Ovary (tissue), 9 donors: Measurements from ENCODE around the gene CKAP4. TPM values are rescaled to one million over a fixed set of nuclear protein-coding genes. Genes with fewer than 3 reads are reported as not detected.
A peak's percentile ranks its signal among the peaks of the same experiment; 100 is the strongest.

Experiments
- DNase-seq, 5 donors: peaks; one replicate each; pipeline ENCODE4 v3.0.0-alpha.2; 2019 to 2020
- H3K27ac ChIP-seq, 2 donors: fragments of 200-600 bp; one replicate each; pipeline versions ENCODE4 v1.5.1 to v1.8.0; 2019 to 2022
- H3K27me3 ChIP-seq: fragments of 200-600 bp; one replicate; pipeline ENCODE4 v1.8.0; 2022
- H3K36me3 ChIP-seq: fragments of 200-600 bp; sonication (generic); one replicate; pipeline ENCODE4 v1.5.1; 2019
- H3K4me1 ChIP-seq: one replicate; pipeline ENCODE4 v1.8.1; 2013; ENCODE audit warnings: mild to moderate bottlenecking, moderate library complexity; ENCODE audit not compliant: insufficient read depth
- H3K4me3 ChIP-seq: fragments of 200-600 bp; sonication (generic); one replicate; pipeline ENCODE4 v1.5.1; 2017
- H3K9me3 ChIP-seq, 2 donors: fragments of 200-600 bp in 1 of 2; sonication (generic) in 1 of 2; one replicate each; pipeline versions ENCODE4 v1.5.1 to v1.8.1; 2013 to 2019; ENCODE audit warnings: mild to moderate bottlenecking in 1 of 2, moderate library complexity in 1 of 2
- EP300 ChIP-seq: sonication (generic); formaldehyde crosslinking; IDR thresholded peaks from one replicate; pipeline ENCODE4 v1.6.1; 2017; ENCODE audit warnings: antibody characterized with exemption
- POLR2A ChIP-seq: fragments of 450-650 bp; IDR thresholded peaks from one replicate; pipeline ENCODE4 v1.6.1; 2017; ENCODE audit warnings: antibody characterized with exemption, mild to moderate bottlenecking, moderate library complexity
- WGBS, 3 donors: extraction: QIAGEN DNeasy Blood & Tissue Kit in 1 of 3; methylation state at CpG; one replicate each; pipeline versions ENCODE4 v1.1.5 to v1.1.7; 2013 to 2017; 5-methylcytosine and 5-hydroxymethylcytosine counted together
- intact Hi-C, 4 donors: fragments of 100-400 bp; cut with DNase I; formaldehyde crosslinking; loops; one replicate each; pipeline versions ENCODE4 v1.11.0 to v1.15.1; 2022 to 2023
- polyA plus RNA-seq, 2 donors: library from polyadenylated mRNA; stranded (reverse); fragments of 200-250 nt in 1 of 2; fragments of 350-450 nt in 1 of 2; fragmentation: Illumina TruSeq in 1 of 2; extraction: RNeasy Lipid Tissue Mini Kit (QIAGEN cat#74804) in 1 of 2; gene quantifications; one replicate each; pipeline ENCODE4 v1.2.3, GENCODE V29; 2013 to 2014
- total RNA-seq, 7 donors: library from RNA; depleted of rRNA in 2 of 7; stranded (reverse); fragments of >200 nt in 2 of 7; fragmentation: NEBNext Ultra II Directional in 3 of 7; extraction: Animal tissue kit (Norgen Biotek cat#: 25700) in 3 of 7; gene quantifications; one replicate each; pipeline versions ENCODE4 v1.1.0 to v1.2.4, GENCODE V29; 2016 to 2023
- TF ChIP-seq, protein P1 (sequence below), 3 donors: fragments of 450-650 bp in 2 of 3; fragments of 200-600 bp in 1 of 3; IDR thresholded peaks; one replicate each; pipeline versions ENCODE4 v1.5.1 to v1.8.0; 2016 to 2022; ENCODE audit warnings: antibody characterized with exemption in 3 of 3, mild to moderate bottlenecking in 1 of 3
- donor health status: DM: no; HTN: no; CAD: no; lungs with moderate emphysema.
- donor health status: DM: no; HTN: no; CAD: no.
- donor health status: Bipolar disorder and iron deficiency.
- donor health status: DM: yes; HTN: yes; CAD: no.
- donor health status: DM: no; HTN: no; CAD: no.
- donor health status: DM: yes; HTN: yes; CAD: no.

The CKAP4 gene
- total and polyA plus RNA-seq, 9 donors = 26.4 to 87.4 (median 55.4) TPM

- TF ChIP-seq, protein P1, sequence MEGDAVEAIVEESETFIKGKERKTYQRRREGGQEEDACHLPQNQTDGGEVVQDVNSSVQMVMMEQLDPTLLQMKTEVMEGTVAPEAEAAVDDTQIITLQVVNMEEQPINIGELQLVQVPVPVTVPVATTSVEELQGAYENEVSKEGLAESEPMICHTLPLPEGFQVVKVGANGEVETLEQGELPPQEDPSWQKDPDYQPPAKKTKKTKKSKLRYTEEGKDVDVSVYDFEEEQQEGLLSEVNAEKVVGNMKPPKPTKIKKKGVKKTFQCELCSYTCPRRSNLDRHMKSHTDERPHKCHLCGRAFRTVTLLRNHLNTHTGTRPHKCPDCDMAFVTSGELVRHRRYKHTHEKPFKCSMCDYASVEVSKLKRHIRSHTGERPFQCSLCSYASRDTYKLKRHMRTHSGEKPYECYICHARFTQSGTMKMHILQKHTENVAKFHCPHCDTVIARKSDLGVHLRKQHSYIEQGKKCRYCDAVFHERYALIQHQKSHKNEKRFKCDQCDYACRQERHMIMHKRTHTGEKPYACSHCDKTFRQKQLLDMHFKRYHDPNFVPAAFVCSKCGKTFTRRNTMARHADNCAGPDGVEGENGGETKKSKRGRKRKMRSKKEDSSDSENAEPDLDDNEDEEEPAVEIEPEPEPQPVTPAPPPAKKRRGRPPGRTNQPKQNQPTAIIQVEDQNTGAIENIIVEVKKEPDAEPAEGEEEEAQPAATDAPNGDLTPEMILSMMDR (IDR thresholded peaks at IDR 0.05) = no peak
- 34 to 57% (median 49%) methylated on average over 6 of the region's 6 CpGs for WGBS, 3 donors
- no peaks in the 10 kb centered on the region for H3K9me3 ChIP-seq
- no peaks in the 10 kb centered on the region for H3K4me1 ChIP-seq
- no peak overlapping the region for H3K4me3 ChIP-seq
- H3K36me3 ChIP-seq = no peaks in the 10 kb centered on the region
- H3K27ac ChIP-seq = no peak overlapping the region
- intact Hi-C loops = no loop called here
- peak in 3 of 5 donors; percentile 36 to 49 (median 41) for DNase-seq
- H3K27me3 ChIP-seq = no peaks in the 10 kb centered on the region
These were observed 26.2 kb upstream of the CKAP4 start for GRCh38 chr12:106274012-106274411.

GRCh38 chr12:106273491-106273890, 25.7 kb upstream of the CKAP4 start:
- TF ChIP-seq POLR2A (no peak), EP300 (no peak)
- TF ChIP-seq, protein P1 (IDR thresholded peaks at IDR 0.05) = no peak
- no peak overlapping the region for H3K4me3 ChIP-seq
- intact Hi-C loops = no loop called here
- no peaks in the 10 kb centered on the region for H3K4me1 ChIP-seq
- no peaks in the 10 kb centered on the region for H3K9me3 ChIP-seq
- 94 to 97% (median 96%) methylated on average over 6 of the region's 6 CpGs for WGBS, 3 donors
- H3K36me3 ChIP-seq = no peaks in the 10 kb centered on the region
- DNase-seq = no peak
- H3K27me3 ChIP-seq = no peaks in the 10 kb centered on the region
- no peak overlapping the region for H3K27ac ChIP-seq

- no peaks in the 10 kb centered on the region for H3K9me3 ChIP-seq
- no peak for DNase-seq
- H3K36me3 ChIP-seq = no peaks in the 10 kb centered on the region
- H3K27ac ChIP-seq = no peak overlapping the region
- intact Hi-C loops = no loop called here
- TF ChIP-seq EP300 (no peak), POLR2A (no peak)
- TF ChIP-seq, protein P1 (IDR thresholded peaks at IDR 0.05) = no peak
- H3K4me1 ChIP-seq = no peaks in the 10 kb centered on the region
- no peaks in the 10 kb centered on the region for H3K27me3 ChIP-seq
- 72 to 90% (median 85%) methylated on average over 5 of the region's 5 CpGs for WGBS, 3 donors
- no peak overlapping the region for H3K4me3 ChIP-seq
These were observed 24.0 kb upstream of the CKAP4 start for GRCh38 chr12:106271575-106272505.

GRCh38 chr12:106269150-106269771, 21.4 kb upstream of the CKAP4 start:
- Histone ChIP-seq H3K4me1 (no peaks in the 10 kb centered on the region), H3K27ac (no peak overlapping the region), H3K4me3 (no peak overlapping the region), H3K36me3 (no peaks in the 10 kb centered on the region), H3K27me3 (no peaks in the 10 kb centered on the region), H3K9me3 (no peaks in the 10 kb centered on the region)
- WGBS, 3 donors = 93 to 97% (median 94%) methylated on average over 7 of the region's 7 CpGs
- no peak for DNase-seq
- intact Hi-C loops = no loop called here
- no peak for TF ChIP-seq EP300
- TF ChIP-seq, protein P1 (IDR thresholded peaks at IDR 0.05) = no peak
- TF ChIP-seq POLR2A = no peak
